Measurements from ENCODE around the gene CHCHD4.
"Not testable (repeated sequence)": the region's sequence is repeated elsewhere in the genome, so short reads cannot be mapped to it uniquely, and the experiment has no call there.

The CHCHD4 gene

GRCh38 chr3:14087461-14087860 is 37.2 kb downstream of the CHCHD4 start:
- peaks cover 20% of the 10 kb centered on the region for H3K9me3 ChIP-seq (ENCODE audit: insufficient read depth, low read depth, low read length)
- not testable (repeated sequence) for H3K27ac ChIP-seq (ENCODE audit: low read depth, low read length); H3K9ac ChIP-seq (ENCODE audit: low read depth, low read length); H3K27me3 ChIP-seq (ENCODE audit: insufficient read depth, low read length); H3K36me3 ChIP-seq (ENCODE audit: insufficient read depth, low read length); H3K4me3 ChIP-seq (ENCODE audit: low read length)
- 97% methylated on average over 5 of the region's 5 CpGs for WGBS
- peaks cover 11% of the 10 kb centered on the region for H3K4me1 ChIP-seq (ENCODE audit: insufficient read depth, low read length)

- 93% methylated on average over 5 of the region's 5 CpGs for whole genome bisulfite sequencing
- Histone ChIP-seq H3K27me3 (ENCODE audit: insufficient read depth, low read length) (no peaks in the 10 kb centered on the region), H3K27ac (ENCODE audit: low read depth, low read length) (no peak overlapping the region)
Measured at GRCh38 chr3:14082108-14082657, 42.5 kb downstream of the CHCHD4 start.

GRCh38 chr3:14077310-14077709 is 47.4 kb downstream of the CHCHD4 start:
- Histone ChIP-seq H3K9ac (ENCODE audit: low read depth, low read length) (no peak overlapping the region), H3K9me3 (ENCODE audit: insufficient read depth, low read depth, low read length) (peaks cover 22% of the 10 kb centered on the region), H3K36me3 (ENCODE audit: insufficient read depth, low read length) (no peaks in the 10 kb centered on the region), H3K4me1 (ENCODE audit: insufficient read depth, low read length) (no peaks in the 10 kb centered on the region), H3K4me3 (ENCODE audit: low read length) (no peak overlapping the region), H3K27me3 (ENCODE audit: insufficient read depth, low read length) (no peaks in the 10 kb centered on the region), H3K27ac (ENCODE audit: low read depth, low read length) (no peak overlapping the region)
- WGBS: 100% methylated on average over 1 of the region's 1 CpG

More at GRCh38 chr3:14082108-14082657, 42.5 kb downstream of the CHCHD4 start:
- Histone ChIP-seq H3K4me1 (ENCODE audit: insufficient read depth, low read length) (no peaks in the 10 kb centered on the region), H3K9ac (ENCODE audit: low read depth, low read length) (no peak overlapping the region), H3K9me3 (ENCODE audit: insufficient read depth, low read depth, low read length) (peaks cover 14% of the 10 kb centered on the region; the same call in 1 of the 2 replicates), H3K36me3 (ENCODE audit: insufficient read depth, low read length) (no peaks in the 10 kb centered on the region), H3K4me3 (ENCODE audit: low read length) (no peak overlapping the region)

- H3K9ac ChIP-seq (ENCODE audit: low read depth, low read length); H3K27me3 ChIP-seq (ENCODE audit: insufficient read depth, low read length); H3K27ac ChIP-seq (ENCODE audit: low read depth, low read length); H3K36me3 ChIP-seq (ENCODE audit: insufficient read depth, low read length); H3K4me1 ChIP-seq (ENCODE audit: insufficient read depth, low read length); H3K4me3 ChIP-seq (ENCODE audit: low read length): not testable (repeated sequence)
- peaks cover 20% of the 10 kb centered on the region for H3K9me3 ChIP-seq (ENCODE audit: insufficient read depth, low read depth, low read length)
- 87% methylated on average over 3 of the region's 3 CpGs for WGBS
Measured at GRCh38 chr3:14075233-14075632, 49.4 kb downstream of the CHCHD4 start.

GRCh38 chr3:14064910-14065309 is 59.8 kb downstream of the CHCHD4 start:
- no peaks in the 10 kb centered on the region for H3K36me3 ChIP-seq (ENCODE audit: insufficient read depth, low read length)
- H3K9me3 ChIP-seq (ENCODE audit: insufficient read depth, low read depth, low read length): 0 out of 2 replicates have a peak, but pooled peaks cover 5% of the 10 kb centered on the region
- no peaks in the 10 kb centered on the region for H3K4me1 ChIP-seq (ENCODE audit: insufficient read depth, low read length)
- no peak overlapping the region for H3K9ac ChIP-seq (ENCODE audit: low read depth, low read length)
- H3K4me3 ChIP-seq (ENCODE audit: low read length): no peak overlapping the region
- no peak overlapping the region for H3K27ac ChIP-seq (ENCODE audit: low read depth, low read length)
- WGBS: 88% methylated on average over 4 of the region's 4 CpGs
- no peaks in the 10 kb centered on the region for H3K27me3 ChIP-seq (ENCODE audit: insufficient read depth, low read length)

- H3K36me3 ChIP-seq (ENCODE audit: insufficient read depth, low read length): no peaks in the 10 kb centered on the region
- H3K4me1 ChIP-seq (ENCODE audit: insufficient read depth, low read length): no peaks in the 10 kb centered on the region
- H3K4me3 ChIP-seq (ENCODE audit: low read length): no peak overlapping the region
- no peak overlapping the region for H3K27ac ChIP-seq (ENCODE audit: low read depth, low read length)
- H3K9ac ChIP-seq (ENCODE audit: low read depth, low read length): no peak overlapping the region
- H3K9me3 ChIP-seq (ENCODE audit: insufficient read depth, low read depth, low read length): no peaks in the 10 kb centered on the region
- H3K27me3 ChIP-seq (ENCODE audit: insufficient read depth, low read length): no peaks in the 10 kb centered on the region
- 88% methylated on average over 2 of the region's 2 CpGs for WGBS
Measured at GRCh38 chr3:14063152-14063551, 61.5 kb downstream of the CHCHD4 start.
